Suppressor macrophage treated with lipopolysaccharide for 4 hours (primary cell): ENCODE results near the gene NUP62.
A peak's percentile ranks its signal among the peaks of the same experiment; 100 is the strongest.

Source experiments
- DNase-seq: peaks from one replicate; pipeline ENCODE4 v3.0.0-alpha.2; 2020

Gene NUP62

GRCh38 chr19:49924004-49924880 is 5.1 kb downstream of the NUP62 start:
- DNase-seq: no peak

GRCh38 chr19:49923055-49924003 is 6.0 kb downstream of the NUP62 start:
- peak; percentile 82 for DNase-seq

- DNase-seq: peak; percentile 83
Observed at GRCh38 chr19:49921871-49922795, 7.2 kb downstream of the NUP62 start.

GRCh38 chr19:49920624-49921363 is 8.5 kb downstream of the NUP62 start:
- no peak for DNase-seq

GRCh38 chr19:49918089-49918488 is 11.2 kb downstream of the NUP62 start:
- DNase-seq: no peak

GRCh38 chr19:49916839-49917733 is 12.2 kb downstream of the NUP62 start:
- DNase-seq: peak; percentile 88

- DNase-seq: no peak
Observed at GRCh38 chr19:49915271-49915670, 14.0 kb downstream of the NUP62 start.

- no peak for DNase-seq
Observed at GRCh38 chr19:49913720-49914119, 15.6 kb downstream of the NUP62 start.

- DNase-seq: no peak
Observed at GRCh38 chr19:49912965-49913685, 16.2 kb downstream of the NUP62 start.

GRCh38 chr19:49911381-49912145 is 17.7 kb downstream of the NUP62 start:
- DNase-seq: peak; percentile 95

GRCh38 chr19:49910179-49910578 is 19.1 kb downstream of the NUP62 start:
- DNase-seq: no peak

GRCh38 chr19:49908480-49909420 is 20.6 kb downstream of the NUP62 start:
- no peak for DNase-seq

- DNase-seq: no peak
Observed at GRCh38 chr19:49907745-49908446, 21.4 kb downstream of the NUP62 start.

GRCh38 chr19:49906879-49907564 is 22.3 kb downstream of the NUP62 start:
- no peak for DNase-seq

- peak; percentile 88 for DNase-seq
Observed at GRCh38 chr19:49904136-49904535, 25.2 kb downstream of the NUP62 start.

- DNase-seq: peak; percentile 96
Observed at GRCh38 chr19:49896863-49897621, 32.3 kb downstream of the NUP62 start, which contains the start of gene IL4I1. Gene IL4I1, minus strand, starts transcription at chr19:49896887. Its CDS starts 727 bp downstream, at chr19:49896160.
